NB4 (cell line): ENCODE data around the gene MSI2.

Experiments used
- MYC ChIP-seq: IDR thresholded peaks from 2 replicates; pipeline ENCODE4 v1.6.1; 2011; ENCODE audit warnings: low read depth, low read length
- TF ChIP-seq, protein P1 (sequence below): IDR thresholded peaks from one replicate; pipeline ENCODE4 v1.5.1; 2012; ENCODE audit warnings: low read depth, low read length
- TF ChIP-seq, protein P2 (sequence below): IDR thresholded peaks from 2 replicates; pipeline ENCODE4 v1.6.1; 2011; ENCODE audit warnings: low read depth, low read length

DNA sequence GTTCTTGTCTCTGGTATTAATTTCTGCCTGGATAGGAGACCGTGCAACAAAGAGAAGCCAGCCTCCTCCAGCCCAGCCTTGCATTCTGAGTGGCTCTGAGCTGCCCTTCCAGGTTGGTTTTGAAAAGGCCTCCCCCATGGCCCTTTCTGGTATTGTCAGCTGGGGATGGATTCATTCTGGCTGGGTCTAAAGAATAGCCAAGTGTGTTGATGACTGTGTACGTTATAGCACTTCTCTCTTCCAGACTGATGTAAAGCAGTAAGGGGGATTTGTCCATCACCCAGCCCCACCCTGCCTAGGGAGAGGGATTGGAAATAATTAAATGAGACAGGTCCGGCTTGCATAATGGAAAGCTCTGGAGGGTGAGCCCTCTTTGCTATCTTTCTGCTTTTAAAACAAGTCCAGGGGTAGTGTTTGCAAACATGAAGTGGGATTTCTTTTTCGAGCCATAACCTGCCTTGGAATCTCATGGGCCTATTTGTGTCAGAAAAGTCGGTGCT is 146.4 kb downstream of the MSI2 start:
- TF ChIP-seq, protein P1, sequence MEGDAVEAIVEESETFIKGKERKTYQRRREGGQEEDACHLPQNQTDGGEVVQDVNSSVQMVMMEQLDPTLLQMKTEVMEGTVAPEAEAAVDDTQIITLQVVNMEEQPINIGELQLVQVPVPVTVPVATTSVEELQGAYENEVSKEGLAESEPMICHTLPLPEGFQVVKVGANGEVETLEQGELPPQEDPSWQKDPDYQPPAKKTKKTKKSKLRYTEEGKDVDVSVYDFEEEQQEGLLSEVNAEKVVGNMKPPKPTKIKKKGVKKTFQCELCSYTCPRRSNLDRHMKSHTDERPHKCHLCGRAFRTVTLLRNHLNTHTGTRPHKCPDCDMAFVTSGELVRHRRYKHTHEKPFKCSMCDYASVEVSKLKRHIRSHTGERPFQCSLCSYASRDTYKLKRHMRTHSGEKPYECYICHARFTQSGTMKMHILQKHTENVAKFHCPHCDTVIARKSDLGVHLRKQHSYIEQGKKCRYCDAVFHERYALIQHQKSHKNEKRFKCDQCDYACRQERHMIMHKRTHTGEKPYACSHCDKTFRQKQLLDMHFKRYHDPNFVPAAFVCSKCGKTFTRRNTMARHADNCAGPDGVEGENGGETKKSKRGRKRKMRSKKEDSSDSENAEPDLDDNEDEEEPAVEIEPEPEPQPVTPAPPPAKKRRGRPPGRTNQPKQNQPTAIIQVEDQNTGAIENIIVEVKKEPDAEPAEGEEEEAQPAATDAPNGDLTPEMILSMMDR: no peak
- TF ChIP-seq MYC: no peak
- TF ChIP-seq, protein P2, sequence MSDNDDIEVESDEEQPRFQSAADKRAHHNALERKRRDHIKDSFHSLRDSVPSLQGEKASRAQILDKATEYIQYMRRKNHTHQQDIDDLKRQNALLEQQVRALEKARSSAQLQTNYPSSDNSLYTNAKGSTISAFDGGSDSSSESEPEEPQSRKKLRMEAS: no peak
